ENCODE data around the gene HSPA4.

Gene HSPA4

GRCh38 chr5:133147815-133148567, 96.2 kb downstream of the HSPA4 start:
- H3K4me3 ChIP-seq, result no peak overlapping the region
- no peak overlapping the region for H3K27ac ChIP-seq
- no peak for TF ChIP-seq CTCF (IDR thresholded peaks at IDR 0.05)
- DNase-seq (ENCODE audit: low spot score), result peak; percentile 16

GRCh38 chr5:133149345-133149744, 97.5 kb downstream of the HSPA4 start:
- no peak for TF ChIP-seq CTCF (IDR thresholded peaks at IDR 0.05)
- no peak for DNase-seq (ENCODE audit: low spot score)
- Histone ChIP-seq H3K4me3 (no peak overlapping the region), H3K27ac (no peak overlapping the region)

- TF ChIP-seq CTCF (IDR thresholded peaks at IDR 0.05), result no peak
- DNase-seq (ENCODE audit: low spot score), result no peak
- no peak overlapping the region for H3K27ac ChIP-seq
- H3K4me3 ChIP-seq, result no peak overlapping the region
These were observed 99.2 kb downstream of the HSPA4 start for GRCh38 chr5:133150909-133151544.

- no peak for TF ChIP-seq CTCF (IDR thresholded peaks at IDR 0.05)
- H3K4me3 ChIP-seq, result no peak overlapping the region
- no peak for DNase-seq (ENCODE audit: low spot score)
These were observed 102.7 kb downstream of the HSPA4 start for GRCh38 chr5:133154274-133155075.

GRCh38 chr5:133155326-133155969, 103.6 kb downstream of the HSPA4 start:
- no peak for TF ChIP-seq CTCF (IDR thresholded peaks at IDR 0.05)
- Histone ChIP-seq H3K4me3 (no peak overlapping the region), H3K27ac (no peak overlapping the region)
- DNase-seq (ENCODE audit: low spot score), result no peak

More at GRCh38 chr5:133154274-133155075, 102.7 kb downstream of the HSPA4 start:
- H3K27ac ChIP-seq, result no peak overlapping the region
